Measurements from ENCODE around the gene TCN2.

GRCh38 chr22:30671071-30671470, 64.1 kb downstream of the TCN2 start:
- no peak for TF ChIP-seq PATZ1 (tag by site-specific recombination; IDR thresholded peaks at IDR 0.05)
- TF ChIP-seq ZNF114 (tag by site-specific recombination; IDR thresholded peaks at IDR 0.05): no peak
- no peak for TF ChIP-seq ZNF292 (tag by site-specific recombination; IDR thresholded peaks at IDR 0.05; ENCODE audit: borderline replicate concordance, low read depth)
- TF ChIP-seq YY1 (tag by site-specific recombination; IDR thresholded peaks at IDR 0.05): no peak
- no peak for TF ChIP-seq CTCF (tag by site-specific recombination; IDR thresholded peaks at IDR 0.05)
- TF ChIP-seq ZNF155 (tag by site-specific recombination; IDR thresholded peaks at IDR 0.05): no peak
- no peak for TF ChIP-seq ZNF274 (IDR thresholded peaks at IDR 0.05; ENCODE audit: low read length)
- no peak for TF ChIP-seq ZNF274 (tag by site-specific recombination; IDR thresholded peaks at IDR 0.05; ENCODE audit: borderline replicate concordance)
- no peak for TF ChIP-seq PRDM10 (tag by site-specific recombination; IDR thresholded peaks at IDR 0.05)
- no peak for TF ChIP-seq ZNF423 (tag by site-specific recombination; IDR thresholded peaks at IDR 0.05)
- no peak for TF ChIP-seq ZNF248 (tag by site-specific recombination; IDR thresholded peaks at IDR 0.05)
